ENCODE data around the gene ALG2. TPM values are rescaled to one million over a fixed set of nuclear protein-coding genes. Genes with fewer than 3 reads are reported as not detected.

The ALG2 gene
- total and polyA plus RNA-seq, 2 experiments from 2014 or later, result 31.5 to 39.7 TPM

DNA sequence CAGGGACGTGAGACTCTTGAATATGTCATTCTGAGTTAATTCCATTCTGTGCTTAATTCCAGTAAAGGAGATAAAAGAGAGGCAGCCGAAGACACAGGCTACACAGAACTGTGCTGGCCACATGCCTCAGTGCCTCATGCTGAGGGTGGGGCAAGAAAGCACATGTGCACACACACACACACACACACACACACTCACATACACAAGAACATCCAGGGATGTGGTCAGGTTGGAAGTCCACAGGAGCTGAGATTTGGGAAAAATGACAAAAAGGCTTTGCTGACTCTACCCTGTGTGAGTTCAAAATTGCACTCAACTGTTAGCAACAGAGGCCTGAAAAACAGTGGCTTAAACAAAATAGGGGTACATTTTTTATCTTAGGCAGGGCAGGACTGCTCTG is 40.5 kb downstream of the ALG2 start:
- ATAC-seq, result no peak

More for the DNA sequence above, 40.5 kb downstream of the ALG2 start:
- TF ChIP-seq CTCF (conservative IDR thresholded peaks at IDR 0.05; ENCODE audit: low read depth in 2 of 2) (no peak), ZNF114 (CRISPR knock-in tag; IDR thresholded peaks at IDR 0.05) (no peak), JUNB (IDR thresholded peaks at IDR 0.05; ENCODE audit: unreplicated experiment) (no peak), EZH2phosphoT487 (IDR thresholded peaks at IDR 0.05; ENCODE audit: unreplicated experiment) (no peak), ZNF331 (CRISPR knock-in tag; IDR thresholded peaks at IDR 0.05; ENCODE audit: low read depth) (no peak), EZH2 (IDR thresholded peaks at IDR 0.05; ENCODE audit: low read depth, unreplicated experiment) (no peak), CREB1 (CRISPR knock-in tag; IDR thresholded peaks at IDR 0.05; ENCODE audit: low read depth) (no peak), NANOG (IDR thresholded peaks at IDR 0.05; ENCODE audit: borderline replicate concordance) (no peak), STAT1 (IDR thresholded peaks at IDR 0.05; ENCODE audit: unreplicated experiment) (no peak), POLR2AphosphoS5 (IDR thresholded peaks at IDR 0.05; ENCODE audit: low read depth) (no peak)
- TF ChIP-seq, protein P1, sequence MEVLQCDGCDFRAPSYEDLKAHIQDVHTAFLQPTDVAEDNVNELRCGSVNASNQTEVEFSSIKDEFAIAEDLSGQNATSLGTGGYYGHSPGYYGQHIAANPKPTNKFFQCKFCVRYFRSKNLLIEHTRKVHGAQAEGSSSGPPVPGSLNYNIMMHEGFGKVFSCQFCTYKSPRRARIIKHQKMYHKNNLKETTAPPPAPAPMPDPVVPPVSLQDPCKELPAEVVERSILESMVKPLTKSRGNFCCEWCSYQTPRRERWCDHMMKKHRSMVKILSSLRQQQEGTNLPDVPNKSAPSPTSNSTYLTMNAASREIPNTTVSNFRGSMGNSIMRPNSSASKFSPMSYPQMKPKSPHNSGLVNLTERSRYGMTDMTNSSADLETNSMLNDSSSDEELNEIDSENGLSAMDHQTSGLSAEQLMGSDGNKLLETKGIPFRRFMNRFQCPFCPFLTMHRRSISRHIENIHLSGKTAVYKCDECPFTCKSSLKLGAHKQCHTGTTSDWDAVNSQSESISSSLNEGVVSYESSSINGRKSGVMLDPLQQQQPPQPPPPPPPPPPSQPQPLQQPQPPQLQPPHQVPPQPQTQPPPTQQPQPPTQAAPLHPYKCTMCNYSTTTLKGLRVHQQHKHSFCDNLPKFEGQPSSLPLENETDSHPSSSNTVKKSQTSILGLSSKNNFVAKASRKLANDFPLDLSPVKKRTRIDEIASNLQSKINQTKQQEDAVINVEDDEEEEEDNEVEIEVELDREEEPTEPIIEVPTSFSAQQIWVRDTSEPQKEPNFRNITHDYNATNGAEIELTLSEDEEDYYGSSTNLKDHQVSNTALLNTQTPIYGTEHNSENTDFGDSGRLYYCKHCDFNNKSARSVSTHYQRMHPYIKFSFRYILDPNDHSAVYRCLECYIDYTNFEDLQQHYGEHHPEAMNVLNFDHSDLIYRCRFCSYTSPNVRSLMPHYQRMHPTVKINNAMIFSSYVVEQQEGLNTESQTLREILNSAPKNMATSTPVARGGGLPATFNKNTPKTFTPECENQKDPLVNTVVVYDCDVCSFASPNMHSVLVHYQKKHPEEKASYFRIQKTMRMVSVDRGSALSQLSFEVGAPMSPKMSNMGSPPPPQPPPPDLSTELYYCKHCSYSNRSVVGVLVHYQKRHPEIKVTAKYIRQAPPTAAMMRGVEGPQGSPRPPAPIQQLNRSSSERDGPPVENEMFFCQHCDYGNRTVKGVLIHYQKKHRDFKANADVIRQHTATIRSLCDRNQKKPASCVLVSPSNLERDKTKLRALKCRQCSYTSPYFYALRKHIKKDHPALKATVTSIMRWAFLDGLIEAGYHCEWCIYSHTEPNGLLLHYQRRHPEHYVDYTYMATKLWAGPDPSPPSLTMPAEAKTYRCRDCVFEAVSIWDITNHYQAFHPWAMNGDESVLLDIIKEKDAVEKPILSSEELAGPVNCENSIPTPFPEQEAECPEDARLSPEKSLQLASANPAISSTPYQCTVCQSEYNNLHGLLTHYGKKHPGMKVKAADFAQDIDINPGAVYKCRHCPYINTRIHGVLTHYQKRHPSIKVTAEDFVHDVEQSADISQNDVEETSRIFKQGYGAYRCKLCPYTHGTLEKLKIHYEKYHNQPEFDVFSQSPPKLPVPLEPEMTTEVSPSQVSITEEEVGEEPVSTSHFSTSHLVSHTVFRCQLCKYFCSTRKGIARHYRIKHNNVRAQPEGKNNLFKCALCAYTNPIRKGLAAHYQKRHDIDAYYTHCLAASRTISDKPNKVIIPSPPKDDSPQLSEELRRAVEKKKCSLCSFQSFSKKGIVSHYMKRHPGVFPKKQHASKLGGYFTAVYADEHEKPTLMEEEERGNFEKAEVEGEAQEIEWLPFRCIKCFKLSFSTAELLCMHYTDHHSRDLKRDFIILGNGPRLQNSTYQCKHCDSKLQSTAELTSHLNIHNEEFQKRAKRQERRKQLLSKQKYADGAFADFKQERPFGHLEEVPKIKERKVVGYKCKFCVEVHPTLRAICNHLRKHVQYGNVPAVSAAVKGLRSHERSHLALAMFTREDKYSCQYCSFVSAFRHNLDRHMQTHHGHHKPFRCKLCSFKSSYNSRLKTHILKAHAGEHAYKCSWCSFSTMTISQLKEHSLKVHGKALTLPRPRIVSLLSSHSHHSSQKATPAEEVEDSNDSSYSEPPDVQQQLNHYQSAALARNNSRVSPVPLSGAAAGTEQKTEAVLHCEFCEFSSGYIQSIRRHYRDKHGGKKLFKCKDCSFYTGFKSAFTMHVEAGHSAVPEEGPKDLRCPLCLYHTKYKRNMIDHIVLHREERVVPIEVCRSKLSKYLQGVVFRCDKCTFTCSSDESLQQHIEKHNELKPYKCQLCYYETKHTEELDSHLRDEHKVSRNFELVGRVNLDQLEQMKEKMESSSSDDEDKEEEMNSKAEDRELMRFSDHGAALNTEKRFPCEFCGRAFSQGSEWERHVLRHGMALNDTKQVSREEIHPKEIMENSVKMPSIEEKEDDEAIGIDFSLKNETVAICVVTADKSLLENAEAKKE (CRISPR knock-in tag; IDR thresholded peaks at IDR 0.05), result no peak
- TF ChIP-seq, protein P2, sequence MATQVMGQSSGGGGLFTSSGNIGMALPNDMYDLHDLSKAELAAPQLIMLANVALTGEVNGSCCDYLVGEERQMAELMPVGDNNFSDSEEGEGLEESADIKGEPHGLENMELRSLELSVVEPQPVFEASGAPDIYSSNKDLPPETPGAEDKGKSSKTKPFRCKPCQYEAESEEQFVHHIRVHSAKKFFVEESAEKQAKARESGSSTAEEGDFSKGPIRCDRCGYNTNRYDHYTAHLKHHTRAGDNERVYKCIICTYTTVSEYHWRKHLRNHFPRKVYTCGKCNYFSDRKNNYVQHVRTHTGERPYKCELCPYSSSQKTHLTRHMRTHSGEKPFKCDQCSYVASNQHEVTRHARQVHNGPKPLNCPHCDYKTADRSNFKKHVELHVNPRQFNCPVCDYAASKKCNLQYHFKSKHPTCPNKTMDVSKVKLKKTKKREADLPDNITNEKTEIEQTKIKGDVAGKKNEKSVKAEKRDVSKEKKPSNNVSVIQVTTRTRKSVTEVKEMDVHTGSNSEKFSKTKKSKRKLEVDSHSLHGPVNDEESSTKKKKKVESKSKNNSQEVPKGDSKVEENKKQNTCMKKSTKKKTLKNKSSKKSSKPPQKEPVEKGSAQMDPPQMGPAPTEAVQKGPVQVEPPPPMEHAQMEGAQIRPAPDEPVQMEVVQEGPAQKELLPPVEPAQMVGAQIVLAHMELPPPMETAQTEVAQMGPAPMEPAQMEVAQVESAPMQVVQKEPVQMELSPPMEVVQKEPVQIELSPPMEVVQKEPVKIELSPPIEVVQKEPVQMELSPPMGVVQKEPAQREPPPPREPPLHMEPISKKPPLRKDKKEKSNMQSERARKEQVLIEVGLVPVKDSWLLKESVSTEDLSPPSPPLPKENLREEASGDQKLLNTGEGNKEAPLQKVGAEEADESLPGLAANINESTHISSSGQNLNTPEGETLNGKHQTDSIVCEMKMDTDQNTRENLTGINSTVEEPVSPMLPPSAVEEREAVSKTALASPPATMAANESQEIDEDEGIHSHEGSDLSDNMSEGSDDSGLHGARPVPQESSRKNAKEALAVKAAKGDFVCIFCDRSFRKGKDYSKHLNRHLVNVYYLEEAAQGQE (IDR thresholded peaks at IDR 0.05; ENCODE audit: unreplicated experiment), result no peak
- TF ChIP-seq, protein P3, sequence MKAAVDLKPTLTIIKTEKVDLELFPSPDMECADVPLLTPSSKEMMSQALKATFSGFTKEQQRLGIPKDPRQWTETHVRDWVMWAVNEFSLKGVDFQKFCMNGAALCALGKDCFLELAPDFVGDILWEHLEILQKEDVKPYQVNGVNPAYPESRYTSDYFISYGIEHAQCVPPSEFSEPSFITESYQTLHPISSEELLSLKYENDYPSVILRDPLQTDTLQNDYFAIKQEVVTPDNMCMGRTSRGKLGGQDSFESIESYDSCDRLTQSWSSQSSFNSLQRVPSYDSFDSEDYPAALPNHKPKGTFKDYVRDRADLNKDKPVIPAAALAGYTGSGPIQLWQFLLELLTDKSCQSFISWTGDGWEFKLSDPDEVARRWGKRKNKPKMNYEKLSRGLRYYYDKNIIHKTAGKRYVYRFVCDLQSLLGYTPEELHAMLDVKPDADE (IDR thresholded peaks at IDR 0.05), result no peak
- peaks cover 3% of the 10 kb centered on the region for H3K27me3 Mint-ChIP-seq (ENCODE audit: insufficient read depth, low read depth, poor library complexity)
- Histone ChIP-seq H3K36me3 (ENCODE audit: insufficient read depth) (no peaks in the 10 kb centered on the region), H3F3A (replicated peaks; ENCODE audit: low read depth) (no peaks in the 10 kb centered on the region), H3K4me2 (no peak overlapping the region), H3K4me3 (no peak overlapping the region), H3K27me3 (ENCODE audit: insufficient read depth) (no peaks in the 10 kb centered on the region), H4K20me1 (replicated peaks; ENCODE audit: insufficient read depth) (no peaks in the 10 kb centered on the region), H3K27ac (ENCODE audit: low read depth) (no peak overlapping the region), H3K9me2 (ENCODE audit: insufficient read depth) (no peaks in the 10 kb centered on the region), H2AFZ (no peak overlapping the region), H3K79me2 (replicated peaks; ENCODE audit: insufficient read depth) (no peaks in the 10 kb centered on the region), H3K4me1 (ENCODE audit: insufficient read depth) (peaks cover 7% of the 10 kb centered on the region; the same call in 1 of the 2 replicates)
- H3K36me3 Mint-ChIP-seq (ENCODE audit: low read depth), result no peaks in the 10 kb centered on the region
- H3K4me3 Mint-ChIP-seq, result no peak overlapping the region
- DNase-seq (ENCODE audit: low spot score), result no peak
- H3K9me3 Mint-ChIP-seq, result no peaks in the 10 kb centered on the region
- peaks cover 16% of the 10 kb centered on the region; the same call in 2 of the 3 replicates for H3K4me1 Mint-ChIP-seq
- no peak overlapping the region for H3K27ac Mint-ChIP-seq
